22Rv1 (cell line): ENCODE measurements around the gene INPP5D.

Source experiments
- H3K27ac ChIP-seq: fragments of 450-650 bp; 2 replicates; pipeline ENCODE4 v1.5.1; 2017
- CTCF ChIP-seq: fragments of 450-650 bp; IDR thresholded peaks from 2 replicates; pipeline ENCODE4 v1.5.1; 2017; ENCODE audit warnings: mild to moderate bottlenecking
- ZFX ChIP-seq: fragments of 450-650 bp; IDR thresholded peaks from 2 replicates; pipeline ENCODE4 v1.6.1; 2017; ENCODE audit warnings: antibody characterized with exemption, borderline replicate concordance

INPP5D gene

GRCh38 chr2:233168919-233169318 lies 108.8 kb downstream of the INPP5D start:
- H3K27ac ChIP-seq: no peak overlapping the region
- TF ChIP-seq ZFX: no peak
- no peak for TF ChIP-seq CTCF

- TF ChIP-seq CTCF: no peak
- TF ChIP-seq ZFX: no peak
These were observed 111.2 kb downstream of the INPP5D start for GRCh38 chr2:233171344-233171743.

GRCh38 chr2:233173115-233173514 lies 113.0 kb downstream of the INPP5D start:
- TF ChIP-seq CTCF (no peak), ZFX (no peak)
- no peak overlapping the region for H3K27ac ChIP-seq

More at GRCh38 chr2:233171344-233171743, 111.2 kb downstream of the INPP5D start:
- no peak overlapping the region for H3K27ac ChIP-seq

- no peak for TF ChIP-seq CTCF
- TF ChIP-seq ZFX: no peak
- no peak overlapping the region for H3K27ac ChIP-seq
These were observed 114.0 kb downstream of the INPP5D start for GRCh38 chr2:233174137-233174536.

- H3K27ac ChIP-seq: no peak overlapping the region
These were observed 119.1 kb downstream of the INPP5D start for GRCh38 chr2:233178994-233179847.

GRCh38 chr2:233179848-233180366 lies 119.8 kb downstream of the INPP5D start:
- TF ChIP-seq ZFX: no peak
- TF ChIP-seq CTCF: no peak
- H3K27ac ChIP-seq: no peak overlapping the region

More at GRCh38 chr2:233178994-233179847, 119.1 kb downstream of the INPP5D start:
- no peak for TF ChIP-seq ZFX

GRCh38 chr2:233183869-233184418 lies 123.8 kb downstream of the INPP5D start:
- TF ChIP-seq ZFX (no peak), CTCF (no peak)
- H3K27ac ChIP-seq: no peak overlapping the region
